Nucleus accumbens (tissue), 56 donors: ENCODE results near the gene ROR2.
"Not testable (repeated sequence)": the region's sequence is repeated elsewhere in the genome, so short reads cannot be mapped to it uniquely, and the experiment has no call there.

Experiments
- DNase-seq, 56 donors: peaks; one replicate each; lab custom pipeline; 2025; lab: John Stamatoyannopoulos, UW

Gene ROR2

DNA sequence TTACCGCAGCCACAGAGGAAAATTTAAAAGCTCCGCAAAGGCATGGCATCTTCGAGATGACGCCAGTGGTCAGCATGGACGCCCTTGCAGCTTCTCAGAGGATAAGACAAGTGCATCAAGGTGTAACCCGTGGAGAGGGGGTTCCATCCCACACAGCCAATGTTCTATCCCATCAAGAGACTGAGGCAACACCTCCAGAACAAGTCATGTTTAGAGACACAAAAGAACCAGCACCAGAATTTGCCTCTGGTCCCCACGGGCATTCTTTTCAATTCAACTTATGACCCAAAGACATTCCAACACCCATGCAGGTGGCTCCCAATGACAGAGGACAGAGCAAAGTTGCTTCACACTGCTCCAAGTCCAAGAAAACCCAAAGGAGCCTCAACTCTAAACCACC is 20.7 kb downstream of the ROR2 start:
- no peak for DNase-seq

- DNase-seq = no peak
These were observed 22.0 kb downstream of the ROR2 start for GRCh38 chr9:91927922-91928510.

DNA sequence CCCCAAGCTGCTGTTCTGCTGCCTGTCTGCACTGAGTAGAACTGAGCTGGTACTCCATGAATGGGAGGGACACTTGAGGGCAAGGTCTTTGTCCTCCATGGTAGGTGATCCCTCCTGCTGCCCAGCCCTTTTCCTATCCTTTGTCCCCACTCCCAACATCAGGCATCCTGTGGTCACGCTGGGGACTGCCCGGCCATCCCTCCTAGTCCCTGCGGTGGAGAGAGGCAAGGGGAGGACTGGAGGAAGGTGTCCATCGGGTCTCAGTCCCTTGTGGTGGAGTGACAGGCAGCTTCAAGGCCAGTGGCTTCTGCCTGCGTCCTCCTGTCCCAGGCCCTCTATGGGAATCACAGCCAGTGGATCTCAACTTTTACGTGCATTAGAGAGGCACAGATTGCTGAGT is 25.9 kb downstream of the ROR2 start:
- DNase-seq = no peak

- no peak for DNase-seq
These were observed 26.9 kb downstream of the ROR2 start for GRCh38 chr9:91923145-91923544.

DNA sequence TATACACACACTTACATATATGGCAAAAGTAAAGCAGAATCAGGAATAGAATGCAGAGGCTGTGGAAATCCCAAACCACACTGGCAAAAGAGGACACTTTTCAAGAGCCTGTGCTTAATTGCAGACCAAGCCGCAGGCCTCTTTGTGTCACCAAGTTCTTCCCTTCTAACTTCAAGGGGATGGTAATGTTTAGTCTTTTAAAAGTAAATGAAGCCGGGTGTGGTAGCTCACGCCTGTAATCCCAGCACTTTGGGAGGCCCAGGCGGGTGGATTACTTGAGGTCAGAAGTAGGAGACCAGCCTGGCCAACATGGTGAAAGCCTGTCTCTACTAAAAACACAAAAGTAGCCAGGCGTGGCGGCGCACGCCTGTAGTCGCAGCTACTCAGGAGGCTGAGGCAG is 28.7 kb downstream of the ROR2 start:
- no peak for DNase-seq

DNA sequence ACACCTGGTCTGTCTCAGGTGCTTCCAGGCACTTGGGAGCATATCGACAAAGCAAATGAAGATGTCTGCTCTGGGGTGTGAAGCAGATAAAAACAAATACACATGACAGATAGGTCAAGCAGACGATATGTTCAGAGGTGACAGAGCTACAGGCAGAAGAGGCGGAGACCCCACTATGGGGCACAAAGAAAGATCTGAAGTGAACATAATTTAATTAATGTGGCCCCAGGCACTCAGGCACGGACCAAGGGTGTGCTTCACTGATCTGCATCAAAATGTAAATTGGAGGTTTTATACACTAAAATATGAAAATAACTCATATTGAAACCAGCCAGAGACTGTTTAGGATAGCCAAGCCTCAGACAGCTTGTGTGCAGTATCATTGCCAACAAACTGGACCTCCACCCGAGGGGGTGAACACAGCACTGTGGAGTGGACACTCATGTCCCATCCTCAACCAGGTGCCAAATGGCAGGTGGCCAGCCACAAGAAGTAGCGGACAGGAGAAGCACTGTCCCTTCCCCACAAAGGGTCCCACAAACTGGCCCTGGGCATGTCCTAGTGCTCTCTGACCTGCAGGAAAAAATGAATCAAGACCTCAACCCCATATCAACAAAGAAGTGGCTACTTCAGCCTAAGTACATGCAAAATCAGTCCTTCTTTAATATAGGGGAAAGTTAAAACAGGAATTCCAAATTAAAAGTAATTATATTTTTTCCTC is 29.2 kb downstream of the ROR2 start:
- DNase-seq = no peak

- no peak for DNase-seq
These were observed 30.4 kb downstream of the ROR2 start for GRCh38 chr9:91919621-91920020.

DNA sequence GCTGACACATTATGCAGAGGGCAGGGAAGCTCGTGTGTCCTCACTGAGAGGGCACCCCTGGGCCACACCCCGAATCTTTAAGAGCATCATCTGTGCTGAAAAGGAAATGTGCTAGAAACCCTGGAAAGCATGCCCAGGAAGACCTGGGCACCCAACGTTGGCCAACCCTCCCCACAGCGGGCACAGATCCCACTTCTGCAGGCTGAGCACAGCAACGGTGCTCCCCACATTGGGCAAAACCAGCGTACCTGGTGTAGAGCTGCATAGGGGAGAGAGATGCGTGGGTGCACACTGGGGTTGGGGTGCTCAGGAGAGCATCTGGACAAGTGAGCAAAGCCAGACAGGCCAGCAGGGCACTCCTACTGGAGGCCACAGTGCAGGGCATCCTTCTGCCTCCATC is 32.6 kb downstream of the ROR2 start:
- no peak for DNase-seq

DNA sequence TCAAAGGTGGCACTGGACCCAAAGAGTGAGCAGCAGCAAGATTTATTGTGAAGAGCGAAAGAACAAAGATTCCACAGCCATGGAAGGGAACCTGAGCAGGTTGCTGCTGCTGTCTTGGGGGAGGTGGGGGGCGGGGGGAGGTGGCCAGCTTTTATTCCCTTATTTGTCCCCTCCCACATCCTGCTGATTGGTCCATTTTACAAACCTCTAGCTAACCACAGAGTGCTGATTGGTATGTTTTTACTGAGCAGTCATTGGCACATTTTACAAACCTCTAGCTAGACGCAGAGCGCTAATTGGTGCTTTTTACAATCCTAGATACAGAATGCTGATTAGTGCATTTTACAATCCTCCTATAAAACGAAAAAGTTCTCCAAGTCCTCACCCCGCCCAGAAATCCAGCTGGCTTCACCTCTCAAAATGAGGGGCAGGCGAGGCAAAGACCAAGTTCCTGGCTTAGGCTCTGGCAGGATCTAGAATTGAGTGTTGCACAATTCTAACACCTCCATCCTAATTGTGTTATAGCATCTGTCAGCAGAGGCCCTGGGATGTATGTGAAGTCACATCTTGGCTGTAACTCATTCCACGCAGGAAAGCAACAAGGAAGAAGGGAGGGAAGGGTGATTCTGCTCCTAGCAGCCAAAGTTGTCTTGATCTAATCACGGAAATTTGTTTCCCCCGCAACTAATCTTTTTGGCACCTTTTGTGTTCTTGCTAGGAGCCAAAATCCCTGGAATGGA is 34.3 kb downstream of the ROR2 start:
- no peak for DNase-seq

- no peak for DNase-seq
These were observed 35.1 kb downstream of the ROR2 start for GRCh38 chr9:91914937-91915336.

DNA sequence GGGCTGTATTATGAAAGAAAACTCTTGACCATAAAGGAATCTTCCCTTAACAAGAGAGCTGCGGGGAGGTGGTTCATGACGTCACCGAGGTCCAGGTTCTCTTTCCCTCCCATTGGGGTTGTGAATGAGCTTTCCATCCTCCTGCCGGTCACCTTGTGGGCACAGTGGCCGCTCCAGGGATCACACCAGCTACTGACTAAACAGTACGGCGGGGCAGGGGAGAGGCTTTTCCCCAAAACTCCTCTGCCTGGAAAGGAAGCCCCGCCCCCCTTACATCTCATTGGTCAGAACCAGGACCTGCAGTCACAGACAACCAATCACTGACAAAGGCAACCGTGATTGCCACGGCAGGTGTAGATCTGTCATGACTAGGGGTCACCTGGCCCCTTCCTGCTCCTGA is 35.6 kb downstream of the ROR2 start:
- DNase-seq = no peak

GRCh38 chr9:91913986-91914385 is 36.0 kb downstream of the ROR2 start:
- DNase-seq = no peak

DNA sequence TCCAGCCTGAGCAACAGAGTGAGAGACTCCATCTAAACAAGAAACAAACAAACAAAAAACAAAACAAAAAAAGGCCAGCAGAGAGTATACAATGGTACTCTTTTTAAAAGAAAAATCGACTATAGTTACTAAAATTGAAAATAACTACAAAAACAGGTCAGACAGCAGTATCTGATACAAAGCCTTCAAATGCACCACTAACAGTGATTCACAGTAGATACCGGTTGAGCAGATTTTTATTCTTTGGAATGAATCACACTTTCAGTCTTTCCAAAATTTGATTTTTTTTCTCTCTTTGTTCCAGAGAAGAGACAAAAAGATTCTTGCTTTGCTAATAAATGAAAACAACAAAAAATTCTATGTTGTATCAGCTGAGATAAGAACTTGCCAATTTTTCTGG is 36.9 kb downstream of the ROR2 start:
- no peak for DNase-seq

DNA sequence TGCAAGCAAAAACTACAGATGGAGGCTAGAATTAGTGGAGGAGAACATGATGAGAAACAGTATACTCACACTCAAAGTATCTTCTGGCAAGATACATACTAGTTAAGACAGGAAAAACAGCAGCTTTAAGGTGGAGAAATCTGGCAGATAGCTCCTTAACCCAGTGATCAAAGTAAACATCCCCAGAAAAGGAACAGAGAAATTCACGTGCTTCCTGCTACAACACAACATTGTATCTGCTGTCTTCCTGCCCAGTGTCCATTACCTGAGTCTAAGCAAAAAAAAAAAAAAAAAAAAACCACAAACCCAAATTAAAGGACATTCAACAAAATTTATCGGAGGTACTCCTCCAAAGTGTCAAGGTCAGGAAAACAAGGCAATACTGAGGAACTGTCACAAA is 38.4 kb downstream of the ROR2 start:
- no peak for DNase-seq

- DNase-seq = not testable (repeated sequence)
These were observed 40.8 kb downstream of the ROR2 start for GRCh38 chr9:91909256-91909655.

DNA sequence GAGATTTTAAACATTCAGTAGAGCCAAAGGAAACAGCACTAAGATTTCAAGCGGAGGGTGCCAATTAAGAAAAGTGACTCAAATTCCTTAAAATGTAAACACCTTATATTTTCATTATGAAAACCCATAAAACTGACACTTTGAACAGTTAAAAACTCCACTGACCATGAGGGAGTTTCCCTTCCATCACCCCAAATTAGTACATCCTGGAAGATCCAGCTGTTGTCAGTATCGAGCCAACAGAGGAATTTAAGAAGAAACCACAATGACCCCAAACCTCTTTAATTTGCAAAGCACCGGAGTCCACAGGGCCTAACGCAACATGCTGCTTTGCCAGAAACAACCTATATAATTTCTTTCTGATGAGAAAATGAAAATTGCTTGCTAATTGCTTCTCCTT is 41.3 kb downstream of the ROR2 start:
- DNase-seq = no peak

GRCh38 chr9:91908293-91908623 is 41.8 kb downstream of the ROR2 start:
- no peak for DNase-seq

- no peak for DNase-seq
These were observed 42.3 kb downstream of the ROR2 start for GRCh38 chr9:91907484-91908292.

DNA sequence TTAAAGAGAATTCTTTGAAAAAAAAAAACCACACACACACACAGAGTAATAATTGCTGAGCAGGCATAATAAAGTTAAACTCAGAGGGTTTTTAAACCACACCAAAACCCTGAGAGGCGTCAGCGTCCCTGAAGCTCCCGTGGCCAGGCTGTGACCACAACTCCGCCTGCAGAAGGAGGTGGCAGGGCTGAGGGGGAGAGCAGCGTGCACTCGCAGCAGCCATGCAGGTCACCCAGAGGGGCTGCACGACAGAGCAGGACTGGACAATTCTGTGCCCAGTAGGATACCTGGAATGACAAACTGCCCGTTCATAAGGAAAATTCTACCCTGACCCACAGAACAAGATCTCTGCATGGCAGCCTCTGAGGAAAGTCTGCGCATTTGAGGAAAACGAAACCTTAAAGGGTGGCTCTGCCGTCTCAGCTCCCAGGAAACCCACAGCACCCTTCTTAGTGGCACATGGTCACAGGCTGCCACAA is 44.0 kb downstream of the ROR2 start:
- DNase-seq = peak in 5 of 56 donors; percentile 8 to 38 (median 24)

DNA sequence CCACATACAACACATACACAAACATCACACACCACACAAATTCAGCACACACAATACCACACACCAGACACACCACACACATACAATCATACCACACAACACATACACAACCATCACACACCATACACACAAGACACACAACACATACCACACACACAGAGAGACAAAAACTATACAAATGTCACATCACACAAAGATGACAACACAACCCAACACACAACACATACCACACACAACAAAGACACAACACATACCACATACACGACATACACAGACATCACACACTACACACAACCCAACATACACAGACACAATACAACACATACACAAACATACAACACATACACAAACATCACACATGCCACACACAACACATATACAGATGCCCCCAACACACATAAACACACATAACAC is 44.8 kb downstream of the ROR2 start:
- no peak for DNase-seq
